ENCODE measurements around the gene TMEM272. TPM values are rescaled to one million over a fixed set of nuclear protein-coding genes. Genes with fewer than 3 reads are reported as not detected.

TMEM272 gene
- total and polyA plus RNA-seq, 9 of the 15 experiments (the other 6 are each of a cell fraction or from before 2014, with no cell fraction given) = 0.04 to 0.16 (median 0.06) TPM; not detected in 2

DNA sequence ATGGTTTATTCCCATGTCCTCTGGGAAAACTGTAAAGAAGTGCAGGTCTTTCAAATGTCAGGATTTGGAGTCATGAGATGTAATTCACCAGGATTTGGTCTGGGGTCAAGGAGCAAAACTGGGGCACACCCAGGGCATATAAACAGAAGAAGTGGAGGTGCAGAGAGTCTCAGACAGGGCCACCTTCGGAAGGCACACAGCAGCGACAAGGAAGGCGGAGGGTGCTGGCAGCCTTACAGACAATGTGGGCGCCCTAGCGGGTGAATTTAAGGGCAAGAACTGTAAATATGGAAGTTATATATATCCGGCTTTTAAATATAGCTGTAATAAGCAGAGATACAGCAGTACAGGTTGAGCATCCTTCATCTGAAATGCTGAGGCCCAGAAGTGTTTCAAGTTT, 72.2 kb downstream of the TMEM272 start (continued):
- TF ChIP-seq MYNN (IDR thresholded peaks at IDR 0.05) (no peak), MYNN (CRISPR knock-in tag; IDR thresholded peaks at IDR 0.05) (no peak)

DNA sequence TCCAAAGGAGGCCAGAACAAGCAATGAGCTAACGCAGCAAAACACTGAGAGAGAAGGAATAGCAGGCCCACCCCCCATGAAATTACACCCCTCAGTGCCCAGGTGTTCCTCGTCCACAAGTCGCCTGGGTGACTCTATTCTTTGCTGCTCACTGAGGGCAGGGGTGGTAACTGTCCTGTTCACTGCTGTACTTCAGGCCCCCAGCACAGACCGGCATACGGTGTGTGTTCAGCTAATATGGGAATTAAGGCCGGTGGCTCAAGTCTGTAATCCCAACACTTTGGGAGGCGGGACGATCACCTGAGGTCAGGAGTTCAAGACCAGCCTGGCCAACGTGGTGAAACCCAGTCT, 72.9 kb downstream of the TMEM272 start:
- CTCF ChIA-PET (ENCODE audit: low intra/inter-chr PET ratio) = no interaction called here

More for the DNA sequence above, 72.9 kb downstream of the TMEM272 start:
- H3K4me2 ChIP-seq (ENCODE audit: insufficient read depth, low read length) = no peak overlapping the region
- no peaks in the 10 kb centered on the region for H3K36me3 ChIP-seq (ENCODE audit: control insufficient read depth, insufficient read depth, low read length)
- POLR2A ChIA-PET = interaction anchor here (1.2 kb wide), 1 partner anchor 18 kb away, joined by 3 read pairs; no protein-coding TSS in a partner anchor
- no peaks in the 10 kb centered on the region for H4K20me1 ChIP-seq (replicated peaks; ENCODE audit: control insufficient read depth, insufficient read depth, low read length)
- intact Hi-C loops (cut with micrococcal nuclease) = no loop called here
- no peak overlapping the region for H3K27ac ChIP-seq (ENCODE audit: extremely low read depth, low read depth, low read length)
- H2AFZ ChIP-seq (ENCODE audit: low read depth, low read length) = no peak overlapping the region
- H3K79me2 ChIP-seq (ENCODE audit: control insufficient read depth, insufficient read depth, low read length) = no peaks in the 10 kb centered on the region
- FAIRE-seq = no peak
- no peaks in the 10 kb centered on the region for H3K9me1 ChIP-seq (ENCODE audit: control insufficient read depth, insufficient read depth, low read length)
- no peak for DNase-seq (ENCODE audit: extremely low read depth in 1 of 4, low spot score in 3 of 4)
- 55% methylated on average over 8 of the region's 9 CpGs for WGBS (ENCODE audit: insufficient coverage, low coverage, missing lambda C conversion rate)
- H3K27me3 ChIP-seq (ENCODE audit: control insufficient read depth in 2 of 2, insufficient read depth in 2 of 2, low read length in 2 of 2) = peaks cover 0 to 4% of the 10 kb centered on the region in 2 experiments; a peak in 1 of 5 replicates
- H3K4me3 ChIP-seq = no peak overlapping the region
- no peak overlapping the region for H3K9ac ChIP-seq (ENCODE audit: insufficient read depth in 1 of 2, low read depth in 2 of 2, low read length in 2 of 2)
- H3K4me1 ChIP-seq (replicated peaks in 1 of 2; ENCODE audit: control insufficient read depth in 2 of 2, insufficient read depth in 2 of 2, low read length in 2 of 2) = peaks cover 0 to 3% of the 10 kb centered on the region in 2 experiments; a peak in 2 of 5 replicates
- TF ChIP-seq, protein P1, sequence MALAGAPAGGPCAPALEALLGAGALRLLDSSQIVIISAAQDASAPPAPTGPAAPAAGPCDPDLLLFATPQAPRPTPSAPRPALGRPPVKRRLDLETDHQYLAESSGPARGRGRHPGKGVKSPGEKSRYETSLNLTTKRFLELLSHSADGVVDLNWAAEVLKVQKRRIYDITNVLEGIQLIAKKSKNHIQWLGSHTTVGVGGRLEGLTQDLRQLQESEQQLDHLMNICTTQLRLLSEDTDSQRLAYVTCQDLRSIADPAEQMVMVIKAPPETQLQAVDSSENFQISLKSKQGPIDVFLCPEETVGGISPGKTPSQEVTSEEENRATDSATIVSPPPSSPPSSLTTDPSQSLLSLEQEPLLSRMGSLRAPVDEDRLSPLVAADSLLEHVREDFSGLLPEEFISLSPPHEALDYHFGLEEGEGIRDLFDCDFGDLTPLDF (CRISPR knock-in tag; IDR thresholded peaks at IDR 0.05) = no peak
- no peak for TF ChIP-seq NELFE (IDR thresholded peaks at IDR 0.05; ENCODE audit: insufficient read depth, insufficient read length)
- no peak for TF ChIP-seq TFAM (CRISPR knock-in tag; conservative IDR thresholded peaks at IDR 0.05)
- no peak for TF ChIP-seq BCL6 (CRISPR knock-in tag; IDR thresholded peaks at IDR 0.05)
- TF ChIP-seq GABPB2 (CRISPR knock-in tag; conservative IDR thresholded peaks at IDR 0.05) = no peak
- TF ChIP-seq, protein P2, sequence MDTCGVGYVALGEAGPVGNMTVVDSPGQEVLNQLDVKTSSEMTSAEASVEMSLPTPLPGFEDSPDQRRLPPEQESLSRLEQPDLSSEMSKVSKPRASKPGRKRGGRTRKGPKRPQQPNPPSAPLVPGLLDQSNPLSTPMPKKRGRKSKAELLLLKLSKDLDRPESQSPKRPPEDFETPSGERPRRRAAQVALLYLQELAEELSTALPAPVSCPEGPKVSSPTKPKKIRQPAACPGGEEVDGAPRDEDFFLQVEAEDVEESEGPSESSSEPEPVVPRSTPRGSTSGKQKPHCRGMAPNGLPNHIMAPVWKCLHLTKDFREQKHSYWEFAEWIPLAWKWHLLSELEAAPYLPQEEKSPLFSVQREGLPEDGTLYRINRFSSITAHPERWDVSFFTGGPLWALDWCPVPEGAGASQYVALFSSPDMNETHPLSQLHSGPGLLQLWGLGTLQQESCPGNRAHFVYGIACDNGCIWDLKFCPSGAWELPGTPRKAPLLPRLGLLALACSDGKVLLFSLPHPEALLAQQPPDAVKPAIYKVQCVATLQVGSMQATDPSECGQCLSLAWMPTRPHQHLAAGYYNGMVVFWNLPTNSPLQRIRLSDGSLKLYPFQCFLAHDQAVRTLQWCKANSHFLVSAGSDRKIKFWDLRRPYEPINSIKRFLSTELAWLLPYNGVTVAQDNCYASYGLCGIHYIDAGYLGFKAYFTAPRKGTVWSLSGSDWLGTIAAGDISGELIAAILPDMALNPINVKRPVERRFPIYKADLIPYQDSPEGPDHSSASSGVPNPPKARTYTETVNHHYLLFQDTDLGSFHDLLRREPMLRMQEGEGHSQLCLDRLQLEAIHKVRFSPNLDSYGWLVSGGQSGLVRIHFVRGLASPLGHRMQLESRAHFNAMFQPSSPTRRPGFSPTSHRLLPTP (IDR thresholded peaks at IDR 0.05; ENCODE audit: borderline replicate concordance, extremely low read depth, insufficient read length) = no peak
- no peak for TF ChIP-seq FOXK2 (conservative IDR thresholded peaks at IDR 0.05 in 1 of 2, IDR thresholded peaks at IDR 0.05 in 1 of 2; ENCODE audit: low read depth in 2 of 2)
- no peak for TF ChIP-seq NFE2L1 (tag; IDR thresholded peaks at IDR 0.05; ENCODE audit: borderline replicate concordance, low read depth)
- TF ChIP-seq, protein P3, sequence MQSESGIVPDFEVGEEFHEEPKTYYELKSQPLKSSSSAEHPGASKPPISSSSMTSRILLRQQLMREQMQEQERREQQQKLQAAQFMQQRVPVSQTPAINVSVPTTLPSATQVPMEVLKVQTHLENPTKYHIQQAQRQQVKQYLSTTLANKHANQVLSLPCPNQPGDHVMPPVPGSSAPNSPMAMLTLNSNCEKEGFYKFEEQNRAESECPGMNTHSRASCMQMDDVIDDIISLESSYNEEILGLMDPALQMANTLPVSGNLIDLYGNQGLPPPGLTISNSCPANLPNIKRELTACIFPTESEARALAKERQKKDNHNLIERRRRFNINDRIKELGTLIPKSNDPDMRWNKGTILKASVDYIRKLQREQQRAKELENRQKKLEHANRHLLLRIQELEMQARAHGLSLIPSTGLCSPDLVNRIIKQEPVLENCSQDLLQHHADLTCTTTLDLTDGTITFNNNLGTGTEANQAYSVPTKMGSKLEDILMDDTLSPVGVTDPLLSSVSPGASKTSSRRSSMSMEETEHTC (IDR thresholded peaks at IDR 0.05) = no peak
- TF ChIP-seq ZNF75A (CRISPR knock-in tag; IDR thresholded peaks at IDR 0.05) = no peak
- no peak for TF ChIP-seq HMG20A (CRISPR knock-in tag; conservative IDR thresholded peaks at IDR 0.05)
- no TSS peak for BruUV-seq (replicated peaks)
- in situ Hi-C loops (cut with MboI) = no loop called here
- H3K9me3 ChIP-seq (replicated peaks; ENCODE audit: control insufficient read depth, insufficient read depth, low read depth, low read length) = no peaks in the 10 kb centered on the region
- ATAC-seq = no peak
